ENCODE measurements around the gene OTOF.

OTOF gene

DNA sequence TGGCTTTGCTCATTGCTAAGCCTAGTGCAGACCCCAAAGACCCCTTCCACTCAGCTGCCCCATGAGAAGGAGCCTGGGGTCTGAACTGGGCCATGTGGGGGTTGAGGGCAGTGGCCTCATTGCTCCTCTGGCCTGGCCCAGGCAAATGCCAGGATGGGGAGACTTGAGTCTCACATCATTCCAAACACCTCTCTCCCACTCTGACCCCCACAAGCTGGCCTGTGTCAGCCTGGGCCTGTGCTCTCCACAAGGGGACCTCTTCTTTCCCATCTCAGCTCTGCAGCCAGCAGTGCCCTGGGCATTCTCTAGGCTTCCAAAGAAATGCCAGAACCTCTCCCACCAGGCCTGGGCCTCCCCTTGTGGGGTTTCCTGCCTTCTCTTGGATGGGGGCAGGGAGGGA is 45.8 kb upstream of the OTOF start:
- Histone ChIP-seq H3K9ac (ENCODE audit: low read depth, low read length, poor library complexity, severe bottlenecking) (no peak overlapping the region), H3K4me2 (ENCODE audit: low read depth, low read length, poor library complexity, severe bottlenecking) (no peak overlapping the region), H3K27me3 (ENCODE audit: insufficient read depth, low read length, poor library complexity, severe bottlenecking) (no peaks in the 10 kb centered on the region), H3K36me3 (ENCODE audit: insufficient read depth, low read length) (no peaks in the 10 kb centered on the region), H3K4me1 (ENCODE audit: insufficient read depth, low read length, poor library complexity, severe bottlenecking) (peaks cover 29% of the 10 kb centered on the region), H2AFZ (ENCODE audit: low read length) (no peak overlapping the region), H3K9me3 (ENCODE audit: insufficient read depth, low read depth, low read length) (no peaks in the 10 kb centered on the region), H3F3A (ENCODE audit: low read depth) (0 out of 2 replicates have a peak, but pooled peaks cover 2% of the 10 kb centered on the region), H3K4me3 (ENCODE audit: low read length, poor library complexity, severe bottlenecking) (no peak overlapping the region), H4K20me1 (ENCODE audit: insufficient read depth, low read length, poor library complexity, severe bottlenecking) (no peaks in the 10 kb centered on the region), H3K79me2 (ENCODE audit: insufficient read depth, low read length) (no peaks in the 10 kb centered on the region), H3K9me2 (replicated peaks; ENCODE audit: low read depth, low read length) (no peaks in the 10 kb centered on the region)
- TF ChIP-seq, protein P1, sequence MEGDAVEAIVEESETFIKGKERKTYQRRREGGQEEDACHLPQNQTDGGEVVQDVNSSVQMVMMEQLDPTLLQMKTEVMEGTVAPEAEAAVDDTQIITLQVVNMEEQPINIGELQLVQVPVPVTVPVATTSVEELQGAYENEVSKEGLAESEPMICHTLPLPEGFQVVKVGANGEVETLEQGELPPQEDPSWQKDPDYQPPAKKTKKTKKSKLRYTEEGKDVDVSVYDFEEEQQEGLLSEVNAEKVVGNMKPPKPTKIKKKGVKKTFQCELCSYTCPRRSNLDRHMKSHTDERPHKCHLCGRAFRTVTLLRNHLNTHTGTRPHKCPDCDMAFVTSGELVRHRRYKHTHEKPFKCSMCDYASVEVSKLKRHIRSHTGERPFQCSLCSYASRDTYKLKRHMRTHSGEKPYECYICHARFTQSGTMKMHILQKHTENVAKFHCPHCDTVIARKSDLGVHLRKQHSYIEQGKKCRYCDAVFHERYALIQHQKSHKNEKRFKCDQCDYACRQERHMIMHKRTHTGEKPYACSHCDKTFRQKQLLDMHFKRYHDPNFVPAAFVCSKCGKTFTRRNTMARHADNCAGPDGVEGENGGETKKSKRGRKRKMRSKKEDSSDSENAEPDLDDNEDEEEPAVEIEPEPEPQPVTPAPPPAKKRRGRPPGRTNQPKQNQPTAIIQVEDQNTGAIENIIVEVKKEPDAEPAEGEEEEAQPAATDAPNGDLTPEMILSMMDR (conservative IDR thresholded peaks at IDR 0.05; ENCODE audit: low read length), result no peak
- no peak for TF ChIP-seq EZH2phosphoT487 (IDR thresholded peaks at IDR 0.05; ENCODE audit: borderline replicate concordance)

DNA sequence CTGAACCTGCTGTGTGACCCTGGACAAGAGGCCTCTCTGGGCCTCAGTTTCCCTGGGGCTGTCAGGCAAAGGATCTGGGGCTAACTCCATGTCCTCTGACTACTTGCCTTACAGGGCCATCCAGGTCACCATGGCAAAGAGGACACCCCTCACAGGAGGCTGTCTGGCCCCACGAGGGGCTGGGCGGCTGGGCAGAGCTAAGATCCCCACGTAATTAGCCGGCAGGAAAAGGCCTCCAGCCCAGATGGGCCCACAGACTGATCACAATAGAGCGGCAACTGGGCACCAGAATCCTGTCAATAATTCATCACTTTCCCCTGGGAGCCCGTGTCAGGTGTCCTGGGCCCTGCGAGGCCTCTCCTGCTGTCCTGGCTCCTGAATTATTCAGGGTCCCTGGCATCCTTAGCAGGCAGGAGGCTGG is 44.8 kb upstream of the OTOF start:
- Histone ChIP-seq H3K4me3 (ENCODE audit: low read length, poor library complexity, severe bottlenecking) (no peak overlapping the region), H4K20me1 (ENCODE audit: insufficient read depth, low read length, poor library complexity, severe bottlenecking) (no peaks in the 10 kb centered on the region), H3F3A (ENCODE audit: low read depth) (0 out of 2 replicates have a peak, but pooled peaks cover 2% of the 10 kb centered on the region), H2AFZ (ENCODE audit: low read length) (no peak overlapping the region), H3K79me2 (ENCODE audit: insufficient read depth, low read length) (no peaks in the 10 kb centered on the region), H3K4me2 (ENCODE audit: low read depth, low read length, poor library complexity, severe bottlenecking) (no peak overlapping the region), H3K36me3 (ENCODE audit: insufficient read depth, low read length) (no peaks in the 10 kb centered on the region), H3K4me1 (ENCODE audit: insufficient read depth, low read length, poor library complexity, severe bottlenecking) (peaks cover 33% of the 10 kb centered on the region), H3K9me2 (replicated peaks; ENCODE audit: low read depth, low read length) (no peaks in the 10 kb centered on the region), H3K9me3 (ENCODE audit: insufficient read depth, low read depth, low read length) (no peaks in the 10 kb centered on the region), H3K9ac (ENCODE audit: low read depth, low read length, poor library complexity, severe bottlenecking) (no peak overlapping the region), H3K27me3 (ENCODE audit: insufficient read depth, low read length, poor library complexity, severe bottlenecking) (no peaks in the 10 kb centered on the region)
- TF ChIP-seq, protein P1 (conservative IDR thresholded peaks at IDR 0.05; ENCODE audit: low read length), result no peak

DNA sequence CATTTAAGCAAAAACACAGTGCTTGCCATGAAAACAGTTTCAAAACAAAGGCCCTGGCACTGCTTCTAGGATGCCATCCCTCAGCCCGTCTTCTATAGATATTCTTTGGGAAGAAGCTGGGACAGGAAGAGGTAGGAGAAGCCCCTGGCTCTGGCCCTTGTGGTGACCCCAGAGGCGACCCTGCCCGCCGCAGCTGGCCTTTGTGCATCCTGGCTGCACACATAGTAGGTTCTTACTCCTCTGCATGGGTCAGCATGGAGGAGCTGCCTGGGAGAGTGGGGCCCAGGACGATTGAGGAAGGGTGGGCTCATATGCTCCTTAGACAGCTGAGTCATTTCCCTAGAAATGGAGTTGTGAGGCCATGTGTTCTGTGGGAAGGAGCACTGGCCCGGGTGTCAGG is 44.4 kb upstream of the OTOF start:
- H3K36me3 ChIP-seq (ENCODE audit: insufficient read depth, low read length), result no peaks in the 10 kb centered on the region
- H4K20me1 ChIP-seq (ENCODE audit: insufficient read depth, low read length, poor library complexity, severe bottlenecking), result no peaks in the 10 kb centered on the region
- H3K4me2 ChIP-seq (ENCODE audit: low read depth, low read length, poor library complexity, severe bottlenecking), result no peak overlapping the region
- no peak overlapping the region for H3K4me3 ChIP-seq (ENCODE audit: low read length, poor library complexity, severe bottlenecking)
- H3K9me3 ChIP-seq (ENCODE audit: insufficient read depth, low read depth, low read length), result no peaks in the 10 kb centered on the region
- TF ChIP-seq, protein P1 (conservative IDR thresholded peaks at IDR 0.05; ENCODE audit: low read length), result no peak
- no peak for TF ChIP-seq EZH2phosphoT487 (IDR thresholded peaks at IDR 0.05; ENCODE audit: borderline replicate concordance)
- 0 out of 2 replicates have a peak, but pooled peaks cover 2% of the 10 kb centered on the region for H3F3A ChIP-seq (ENCODE audit: low read depth)
- H3K4me1 ChIP-seq (ENCODE audit: insufficient read depth, low read length, poor library complexity, severe bottlenecking), result peaks cover 33% of the 10 kb centered on the region
- H3K9ac ChIP-seq (ENCODE audit: low read depth, low read length, poor library complexity, severe bottlenecking), result no peak overlapping the region
- H3K9me2 ChIP-seq (replicated peaks; ENCODE audit: low read depth, low read length), result no peaks in the 10 kb centered on the region
- H3K79me2 ChIP-seq (ENCODE audit: insufficient read depth, low read length), result no peaks in the 10 kb centered on the region
- H2AFZ ChIP-seq (ENCODE audit: low read length), result no peak overlapping the region
- no peaks in the 10 kb centered on the region for H3K27me3 ChIP-seq (ENCODE audit: insufficient read depth, low read length, poor library complexity, severe bottlenecking)
